Left renal cortex interstitium (tissue), 4 donors: ENCODE measurements around the gene RELA. TPM values are rescaled to one million over a fixed set of nuclear protein-coding genes. Genes with fewer than 3 reads are reported as not detected.
"Not testable (repeated sequence)": the region's sequence is repeated elsewhere in the genome, so short reads cannot be mapped to it uniquely, and the experiment has no call there.

Source experiments
- DNase-seq, 4 donors: peaks; one replicate each; pipeline ENCODE4 v3.0.0-alpha.2; 2013; ENCODE audit warnings: low read depth in 4 of 4, low spot score in 2 of 4, missing footprints in 1 of 4
- polyA plus RNA-seq, 4 donors: library from polyadenylated mRNA; unstranded; fragments of 120-200 nt; gene quantifications; one replicate each; pipeline ENCODE4 v1.2.1, GENCODE V29; 2013; ENCODE audit not compliant: insufficient read length in 4 of 4

Gene RELA
- polyA plus RNA-seq, 4 donors: 45.0 to 63.4 (median 56.9) TPM

DNA sequence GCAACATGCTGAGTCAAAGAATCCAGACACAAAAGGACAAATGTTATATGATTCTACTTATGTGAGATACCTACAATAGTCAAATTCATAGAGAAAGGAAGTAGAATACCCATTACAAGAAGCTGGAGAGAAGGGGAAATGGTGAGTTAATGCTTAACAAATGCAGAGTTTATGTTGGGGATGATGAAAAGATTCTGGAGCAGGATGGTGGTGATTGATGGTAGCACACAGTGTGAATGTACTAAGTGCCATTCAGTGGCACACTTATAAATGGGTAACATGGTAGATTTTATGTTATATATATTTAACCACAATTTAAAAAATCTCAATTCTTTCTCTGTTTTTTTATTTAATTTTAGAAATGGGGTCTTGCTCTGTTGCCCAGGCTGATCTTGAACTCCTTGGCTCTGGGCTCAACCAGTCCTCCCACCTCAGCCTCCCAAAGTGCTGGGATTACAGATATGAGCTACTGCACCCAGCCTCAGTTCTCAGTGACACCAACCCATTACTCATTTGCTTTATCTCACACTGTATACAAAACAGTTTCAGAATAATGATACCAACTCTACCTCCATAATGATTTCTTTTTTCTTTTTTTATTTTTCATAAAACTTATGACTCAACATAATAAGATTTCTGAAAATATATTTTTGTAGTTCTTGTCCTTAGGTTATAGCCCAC is 9.6 kb upstream of the RELA start:
- no peak for DNase-seq

DNA sequence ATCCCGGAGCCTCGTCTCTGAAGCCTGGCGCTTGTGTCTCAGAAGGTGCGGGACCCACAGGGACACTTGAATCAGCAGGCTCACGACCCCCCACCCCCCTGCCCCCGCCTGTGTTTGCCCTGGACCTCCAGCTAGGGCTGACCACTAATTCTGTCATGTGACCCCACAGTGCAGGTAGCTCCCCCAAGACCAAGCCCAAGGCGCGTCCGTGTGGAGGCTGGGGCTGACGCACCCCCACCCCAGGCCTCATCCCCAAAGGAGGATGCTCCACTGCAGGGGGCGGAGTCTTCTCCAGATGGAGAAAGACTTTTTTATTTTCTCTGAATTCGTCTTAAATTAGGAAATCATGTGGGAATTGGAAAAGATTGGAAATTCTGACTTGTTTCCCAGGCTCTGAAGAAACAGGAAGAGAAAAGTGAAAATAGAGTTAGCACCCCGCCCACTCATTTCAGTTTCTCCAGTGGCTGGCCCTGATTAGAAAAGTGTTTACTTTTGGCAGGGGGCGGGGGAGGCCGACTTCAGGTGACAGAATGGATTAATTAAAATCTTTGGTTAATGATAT is 1.0 kb upstream of the RELA start:
- DNase-seq: no peak

DNA sequence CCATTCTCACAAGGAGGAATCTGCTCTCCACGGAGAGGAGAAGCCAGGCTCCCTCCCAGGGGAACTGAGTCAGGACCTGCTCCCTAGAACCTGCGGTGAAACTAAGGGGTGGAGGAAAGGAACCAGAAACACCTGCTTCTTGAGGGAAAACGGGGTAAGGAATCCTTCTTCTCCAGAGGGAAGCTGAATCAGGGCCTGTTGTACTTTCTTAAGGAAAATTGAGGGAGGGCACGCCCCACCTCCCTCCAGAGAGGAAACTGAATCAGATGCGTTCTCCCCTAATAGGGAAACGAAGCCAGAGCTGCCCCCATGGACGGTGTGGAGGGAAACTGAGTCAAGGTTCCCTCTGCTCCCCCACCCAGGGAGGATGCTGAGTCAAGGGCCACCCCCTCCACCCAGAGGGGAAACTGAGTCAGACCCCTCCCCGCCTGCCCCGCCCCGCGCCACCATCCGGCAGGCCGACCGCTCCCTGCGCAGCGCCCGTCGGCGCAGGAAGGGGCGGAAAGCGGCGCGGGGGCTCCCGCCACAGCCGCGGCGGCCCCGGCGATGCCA is 393 bp downstream of the RELA start:
- no peak for DNase-seq

DNA sequence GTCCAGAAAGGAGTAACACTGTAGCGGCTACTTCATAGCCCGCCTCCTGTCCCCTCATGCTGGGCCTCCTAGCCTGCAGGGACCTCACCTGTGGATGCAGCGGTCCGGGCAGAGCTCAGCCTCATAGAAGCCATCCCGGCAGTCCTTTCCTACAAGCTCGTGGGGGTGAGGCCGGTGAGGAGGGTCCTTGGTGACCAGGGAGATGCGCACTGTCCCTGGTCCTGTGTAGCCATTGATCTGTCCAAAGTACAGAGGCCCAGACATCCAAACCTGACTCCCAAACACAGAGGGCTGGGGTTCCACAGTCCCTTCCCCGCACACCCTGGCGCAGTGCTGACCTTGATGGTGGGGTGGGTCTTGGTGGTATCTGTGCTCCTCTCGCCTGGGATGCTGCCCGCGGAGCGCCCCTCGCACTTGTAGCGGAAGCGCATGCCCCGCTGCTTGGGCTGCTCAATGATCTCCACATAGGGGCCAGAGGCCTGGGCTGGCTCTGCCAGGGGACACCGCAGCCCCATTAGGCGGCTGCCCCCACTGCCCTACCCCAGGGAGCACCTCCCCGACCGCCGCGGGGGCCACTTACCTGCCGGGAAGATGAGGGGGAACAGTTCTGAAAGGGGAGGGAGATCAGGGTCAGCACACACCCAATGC is 993 bp downstream of the RELA start:
- DNase-seq: no peak

DNA sequence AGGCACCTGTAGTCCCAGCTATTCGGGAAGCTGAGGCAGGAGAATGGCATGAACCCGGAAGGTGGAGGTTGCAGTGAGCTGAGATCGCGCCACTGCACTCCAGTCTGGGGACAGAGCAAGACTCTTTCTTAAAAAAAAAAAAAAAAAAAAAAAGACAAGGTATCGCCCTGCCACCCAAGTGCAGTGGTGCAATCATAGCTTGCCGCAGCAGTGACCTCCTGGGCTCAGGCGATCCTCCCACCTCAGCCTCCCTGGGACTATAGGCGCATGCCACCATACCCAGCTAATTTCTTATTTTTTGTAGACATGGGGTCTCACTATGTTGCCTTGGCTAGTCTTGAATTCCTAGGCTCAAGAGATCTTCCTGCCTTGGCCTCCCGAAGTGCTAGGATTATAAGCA is 1.8 kb downstream of the RELA start:
- not testable (repeated sequence) for DNase-seq

DNA sequence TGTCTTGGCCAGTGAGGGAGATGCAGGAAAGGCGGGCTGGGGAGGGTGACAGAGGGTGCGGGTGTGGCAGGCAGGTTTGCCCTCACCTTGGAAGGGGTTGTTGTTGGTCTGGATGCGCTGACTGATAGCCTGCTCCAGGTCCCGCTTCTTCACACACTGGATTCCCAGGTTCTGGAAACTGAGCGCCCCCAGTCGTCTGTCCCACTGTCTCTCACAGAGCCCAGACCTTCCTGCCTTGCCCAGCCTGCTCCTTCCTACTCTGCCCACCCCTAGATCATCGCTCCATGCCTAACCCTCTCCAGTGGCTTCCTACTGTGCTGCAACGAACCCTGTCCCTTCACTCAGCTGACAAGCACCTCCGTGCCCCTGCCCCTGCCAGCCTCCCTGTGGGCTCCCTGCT is 2.7 kb downstream of the RELA start:
- DNase-seq: no peak

DNA sequence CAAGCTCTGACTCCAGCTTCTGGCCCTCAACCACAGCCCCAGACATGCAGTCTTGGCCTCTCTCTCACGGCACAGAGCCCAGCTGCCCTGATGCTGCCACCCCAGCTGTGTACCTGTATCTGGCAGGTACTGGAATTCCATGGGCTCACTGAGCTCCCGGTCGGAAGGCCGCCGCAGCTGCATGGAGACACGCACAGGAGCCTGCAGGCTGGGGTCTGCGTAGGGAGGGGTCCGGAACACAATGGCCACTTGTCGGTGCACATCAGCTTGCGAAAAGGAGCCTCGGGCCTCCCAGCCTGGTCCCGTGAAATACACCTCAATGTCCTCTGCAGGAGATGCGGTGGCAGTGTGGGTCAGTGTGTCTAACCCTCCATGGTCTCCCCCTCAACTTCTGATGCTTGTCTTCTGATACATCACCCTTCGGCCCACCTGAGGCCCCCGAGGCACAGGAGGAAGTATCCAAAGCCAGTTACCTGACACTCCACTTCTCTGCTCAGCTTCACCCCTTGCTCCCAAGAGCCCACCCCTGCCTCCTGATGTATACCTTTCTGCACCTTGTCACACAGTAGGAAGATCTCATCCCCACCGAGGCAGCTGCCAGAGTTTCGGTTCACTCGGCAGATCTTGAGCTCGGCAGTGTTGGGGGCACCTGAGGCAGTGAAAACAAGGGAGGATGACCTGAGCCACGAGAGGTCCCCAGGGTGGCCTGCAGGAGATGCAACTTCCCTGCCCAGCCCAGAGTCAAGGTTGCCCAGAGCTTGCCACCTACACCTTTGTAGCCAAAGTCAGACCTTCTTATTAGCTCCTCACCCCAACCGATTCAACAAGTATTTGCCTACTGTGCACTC is 4.3 kb downstream of the RELA start:
- DNase-seq: no peak

DNA sequence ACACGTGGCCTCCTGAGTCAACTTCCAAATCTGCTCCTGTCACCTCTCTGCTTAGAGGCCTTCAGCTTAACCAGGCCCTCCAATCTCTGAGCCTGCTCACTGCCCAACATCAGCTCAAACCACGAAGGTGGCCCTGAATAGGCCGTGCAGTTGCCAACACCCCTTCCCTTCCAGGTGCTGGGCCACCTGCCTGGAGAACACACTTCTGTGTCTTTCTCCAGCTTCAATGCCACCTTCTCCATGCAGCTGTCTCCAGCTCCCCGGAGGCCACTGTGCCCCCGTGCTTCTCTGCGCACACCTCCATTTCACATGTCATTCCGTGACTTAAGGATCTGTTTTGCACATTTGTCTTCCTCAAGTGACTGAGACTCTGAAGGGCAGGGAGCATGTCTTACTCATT is 5.3 kb downstream of the RELA start:
- DNase-seq: no peak

GRCh38 chr11:65655570-65656332 is 7.0 kb downstream of the RELA start:
- no peak for DNase-seq

GRCh38 chr11:65654375-65655349 is 8.1 kb downstream of the RELA start:
- DNase-seq: no peak

DNA sequence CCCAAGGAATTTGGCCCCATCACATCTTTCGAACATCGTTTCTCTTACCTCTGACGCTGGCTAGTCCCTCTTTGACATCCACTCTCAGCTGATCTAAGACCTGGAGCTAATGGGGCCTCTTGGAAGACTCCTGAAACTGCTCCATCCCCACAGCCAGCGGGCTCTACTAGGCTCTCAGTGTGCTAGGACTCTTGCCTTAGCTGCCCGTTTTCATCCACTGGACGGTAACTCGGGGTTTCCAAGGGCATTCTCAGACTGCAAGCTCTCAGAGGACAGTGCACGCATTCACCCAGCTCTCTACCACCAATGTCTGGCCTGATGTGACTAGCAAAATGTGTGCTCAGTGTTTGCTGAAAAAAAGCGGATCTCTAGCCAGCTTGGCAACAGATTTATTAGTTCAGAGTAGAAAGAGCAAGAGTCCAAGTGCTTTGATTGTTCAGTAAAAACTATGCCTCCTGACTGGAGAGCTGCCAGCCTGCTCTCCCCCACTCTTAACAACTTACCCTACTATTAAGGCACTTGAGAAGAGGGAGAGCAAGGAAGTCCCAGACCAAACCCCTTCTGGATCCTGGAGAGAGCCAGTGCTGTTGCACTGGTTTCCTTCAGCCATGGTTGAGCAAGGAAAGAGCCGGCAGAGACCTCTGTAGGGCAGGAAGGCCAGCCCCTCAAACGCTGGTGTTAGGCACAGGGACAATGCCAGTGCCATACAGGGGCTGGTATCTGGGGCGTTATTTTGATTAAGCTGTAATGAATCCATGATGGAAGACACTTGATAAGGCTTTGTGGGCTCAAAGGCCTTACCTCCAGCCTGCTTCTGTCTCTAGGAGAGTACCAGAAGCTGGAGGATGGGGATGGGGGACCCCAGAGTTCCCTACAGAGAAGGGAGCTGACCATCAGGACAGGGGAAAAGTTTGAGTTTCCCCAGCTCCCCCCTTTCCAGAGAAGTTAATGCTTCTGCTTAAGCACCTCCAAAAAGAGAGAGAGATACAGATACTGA is 9.2 kb downstream of the RELA start:
- no peak for DNase-seq

GRCh38 chr11:65652511-65653228 is 10.0 kb downstream of the RELA start:
- peak; percentile 84 to 91 (median 87) for DNase-seq

DNA sequence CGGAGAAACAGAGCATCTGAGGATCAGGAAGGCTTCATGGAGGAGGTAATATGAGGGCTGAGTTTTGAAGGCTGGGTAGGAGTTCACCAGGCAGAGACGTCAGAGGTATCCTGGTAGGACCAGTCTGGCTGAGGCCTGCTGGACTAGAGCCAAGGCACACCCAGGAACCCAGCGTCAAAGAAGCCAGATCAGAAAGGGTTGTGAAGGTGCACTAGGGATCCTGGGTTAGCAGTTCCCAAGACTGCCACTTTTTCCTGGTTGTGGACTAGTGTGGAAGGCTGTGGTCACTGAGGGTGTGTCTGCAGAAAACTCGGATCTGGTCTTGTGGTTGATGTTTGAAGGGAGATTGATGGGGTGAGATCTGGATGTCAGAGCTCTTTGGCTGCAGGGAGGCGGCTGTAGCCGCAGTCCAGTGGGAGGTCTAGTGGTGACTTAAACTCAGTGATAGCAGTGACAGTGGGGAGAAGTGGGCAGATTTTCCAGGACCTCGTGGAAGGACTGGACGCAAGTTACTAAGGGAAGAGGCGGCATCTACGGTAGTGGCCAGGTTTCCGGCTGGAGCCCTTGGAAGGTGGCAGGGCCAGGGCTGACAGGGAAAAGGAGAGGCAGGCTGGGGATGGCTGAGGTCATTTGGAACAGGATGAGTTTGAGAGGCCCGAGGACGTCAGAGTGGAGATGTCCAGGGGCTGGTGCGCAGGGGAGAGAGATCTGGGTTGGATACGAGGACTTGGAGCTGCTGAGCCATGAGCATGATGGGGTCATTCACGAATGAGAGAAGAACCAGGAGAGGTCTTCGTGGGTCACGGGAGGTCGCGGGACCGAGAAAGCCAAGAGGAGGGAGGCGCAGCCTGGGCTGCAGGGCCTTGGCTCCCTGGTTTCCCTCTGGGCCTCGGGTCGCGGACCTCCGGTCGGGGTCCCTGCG is 10.9 kb downstream of the RELA start:
- no peak for DNase-seq

DNA sequence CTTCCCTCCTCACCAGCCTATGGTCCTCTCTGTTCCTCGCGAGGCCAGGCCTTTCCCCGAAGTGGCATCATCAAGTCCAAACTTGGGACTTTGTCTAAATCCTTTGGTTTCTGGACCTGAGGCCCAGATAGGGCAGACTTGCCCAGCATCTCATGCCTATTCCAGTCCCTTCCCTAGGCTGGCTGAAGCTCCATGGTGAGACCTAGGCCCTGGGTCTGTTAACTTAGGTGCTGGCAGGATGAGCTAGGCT is 11.5 kb downstream of the RELA start:
- no peak for DNase-seq

- DNase-seq: no peak
Measured at GRCh38 chr11:65650547-65651338, 12.0 kb downstream of the RELA start.
